ENCODE measurements around the gene PAPOLA. TPM values are rescaled to one million over a fixed set of nuclear protein-coding genes. Genes with fewer than 3 reads are reported as not detected.

Gene PAPOLA
- total RNA-seq, 1 experiment from 2014 or later: 125 TPM

DNA sequence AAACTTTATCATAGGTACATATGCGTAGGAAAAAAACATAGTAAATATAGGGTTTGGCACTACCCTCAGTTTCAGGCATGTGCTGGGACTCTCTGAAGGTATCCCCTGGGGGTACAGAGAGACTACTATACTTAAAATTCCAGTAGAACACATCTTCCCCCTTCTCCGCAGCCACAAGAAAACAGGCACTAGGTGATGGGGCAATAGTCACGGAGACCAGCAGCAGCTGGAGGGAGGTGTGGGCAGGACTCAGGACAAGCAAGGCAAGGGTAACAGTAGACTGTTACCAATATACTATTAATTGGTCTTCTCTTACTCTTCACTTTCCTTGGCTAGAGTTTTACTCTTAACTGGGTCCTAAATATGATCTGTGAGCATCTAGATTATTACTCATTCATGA, 4.6 kb upstream of the PAPOLA start:
- ATAC-seq (no peak), DNase-seq (ENCODE audit: low read depth, low spot score) (no peak)
- POLR2A ChIA-PET: no interaction called here
- Histone ChIP-seq H3K4me3 (ENCODE audit: low read depth in 2 of 2, low read length in 2 of 2) (no peak overlapping the region), H3K27me3 (ENCODE audit: control insufficient read depth, insufficient read depth, low read length) (no peaks in the 10 kb centered on the region), H3K4me1 (ENCODE audit: control insufficient read depth, insufficient read depth, low read length) (peaks cover 4% of the 10 kb centered on the region; the same call in 1 of the 2 replicates), H3K36me3 (ENCODE audit: control insufficient read depth, insufficient read depth, low read length) (no peaks in the 10 kb centered on the region; the same call in 1 of the 2 replicates), H3K9me3 (ENCODE audit: control insufficient read depth, insufficient read depth, low read depth, low read length) (no peaks in the 10 kb centered on the region), H3K27ac (ENCODE audit: low read length) (no peak overlapping the region)
- in situ Hi-C loops (cut with HindIII; ENCODE audit: low pct_unique_long_range_greater_than_20kb, low sequenced_read_pairs) (no loop called here), intact Hi-C loops (cut with micrococcal nuclease; ENCODE audit: unreplicated experiment) (no loop called here)
- no peak for TF ChIP-seq TCF7L2 (IDR thresholded peaks at IDR 0.05; ENCODE audit: low read depth, low read length)
- no peak for TF ChIP-seq SIN3A (IDR thresholded peaks at IDR 0.05; ENCODE audit: borderline replicate concordance, insufficient read depth, low read depth, low read length)
- TF ChIP-seq, protein P1, sequence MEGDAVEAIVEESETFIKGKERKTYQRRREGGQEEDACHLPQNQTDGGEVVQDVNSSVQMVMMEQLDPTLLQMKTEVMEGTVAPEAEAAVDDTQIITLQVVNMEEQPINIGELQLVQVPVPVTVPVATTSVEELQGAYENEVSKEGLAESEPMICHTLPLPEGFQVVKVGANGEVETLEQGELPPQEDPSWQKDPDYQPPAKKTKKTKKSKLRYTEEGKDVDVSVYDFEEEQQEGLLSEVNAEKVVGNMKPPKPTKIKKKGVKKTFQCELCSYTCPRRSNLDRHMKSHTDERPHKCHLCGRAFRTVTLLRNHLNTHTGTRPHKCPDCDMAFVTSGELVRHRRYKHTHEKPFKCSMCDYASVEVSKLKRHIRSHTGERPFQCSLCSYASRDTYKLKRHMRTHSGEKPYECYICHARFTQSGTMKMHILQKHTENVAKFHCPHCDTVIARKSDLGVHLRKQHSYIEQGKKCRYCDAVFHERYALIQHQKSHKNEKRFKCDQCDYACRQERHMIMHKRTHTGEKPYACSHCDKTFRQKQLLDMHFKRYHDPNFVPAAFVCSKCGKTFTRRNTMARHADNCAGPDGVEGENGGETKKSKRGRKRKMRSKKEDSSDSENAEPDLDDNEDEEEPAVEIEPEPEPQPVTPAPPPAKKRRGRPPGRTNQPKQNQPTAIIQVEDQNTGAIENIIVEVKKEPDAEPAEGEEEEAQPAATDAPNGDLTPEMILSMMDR (IDR thresholded peaks at IDR 0.05): no peak
- TF ChIP-seq POLR2AphosphoS5 (IDR thresholded peaks at IDR 0.05; ENCODE audit: low read depth, low read length): no peak
- no peak for TF ChIP-seq REST (IDR thresholded peaks at IDR 0.05; ENCODE audit: insufficient read depth in 1 of 2, low read depth in 2 of 2, low read length in 1 of 2)
- BruUV-seq (replicated peaks): no TSS peak
- CTCF ChIA-PET: no interaction called here

DNA sequence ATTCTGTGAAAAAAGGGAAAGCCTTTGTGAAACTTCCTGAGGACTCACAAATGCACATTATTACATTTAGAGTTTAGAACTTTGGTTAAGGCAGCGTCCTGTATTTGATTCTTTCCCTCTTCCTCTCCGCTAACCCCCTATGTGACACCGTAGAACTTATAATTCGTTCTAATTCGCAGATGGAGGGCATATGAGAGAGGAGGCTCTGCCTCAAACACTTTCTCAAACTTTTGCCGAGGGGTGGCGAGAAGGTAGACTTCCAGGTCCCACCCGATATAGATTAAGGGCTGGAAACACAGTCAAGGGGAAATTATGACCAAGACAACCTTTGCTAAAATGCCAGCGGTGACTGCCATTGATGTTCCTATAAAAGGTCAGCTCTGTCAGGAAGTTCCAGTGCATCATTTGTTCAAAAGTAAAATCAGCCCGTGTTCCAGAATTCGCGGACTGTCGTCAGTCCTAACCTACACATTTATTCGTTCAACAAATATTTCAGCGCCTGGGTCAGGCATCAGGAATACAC, 904 bp upstream of the PAPOLA start:
- DNase-seq (ENCODE audit: low read depth, low spot score) (no peak), ATAC-seq (no peak)
- peak overlapping the region; percentile 57 to 87 for H3K4me3 ChIP-seq (ENCODE audit: low read depth in 2 of 2, low read length in 2 of 2)
- H3K36me3 ChIP-seq (ENCODE audit: control insufficient read depth, insufficient read depth, low read length): peaks cover 4% of the 10 kb centered on the region
- ChIA-PET CTCF (no interaction called here), POLR2A (no interaction called here)
- no peaks in the 10 kb centered on the region for H3K9me3 ChIP-seq (ENCODE audit: control insufficient read depth, insufficient read depth, low read depth, low read length)
- BruUV-seq (replicated peaks): no TSS peak
- intact Hi-C loops (cut with micrococcal nuclease; ENCODE audit: unreplicated experiment): no loop called here
- in situ Hi-C loops (cut with HindIII; ENCODE audit: low pct_unique_long_range_greater_than_20kb, low sequenced_read_pairs): no loop called here
- peaks cover 18% of the 10 kb centered on the region for H3K4me1 ChIP-seq (ENCODE audit: control insufficient read depth, insufficient read depth, low read length)
- H3K27ac ChIP-seq (ENCODE audit: low read length): peak overlapping the region; percentile 93
- H3K27me3 ChIP-seq (ENCODE audit: control insufficient read depth, insufficient read depth, low read length): no peaks in the 10 kb centered on the region
- TF ChIP-seq SIN3A (IDR thresholded peaks at IDR 0.05; ENCODE audit: borderline replicate concordance, insufficient read depth, low read depth, low read length): no peak

- ATAC-seq (peak; percentile 65), DNase-seq (ENCODE audit: low read depth, low spot score) (no peak)
- POLR2A ChIA-PET: interaction anchor here (0.6 kb wide), 1 partner anchor 397 kb away, joined by 3 read pairs; no protein-coding TSS in a partner anchor
- TF ChIP-seq SIN3A (IDR thresholded peaks at IDR 0.05; ENCODE audit: borderline replicate concordance, insufficient read depth, low read depth, low read length): no peak
- TF ChIP-seq TCF7L2 (IDR thresholded peaks at IDR 0.05; ENCODE audit: low read depth, low read length): no peak
- TF ChIP-seq REST (IDR thresholded peaks at IDR 0.05; ENCODE audit: insufficient read depth in 1 of 2, low read depth in 2 of 2, low read length in 1 of 2): no peak
- no peak for TF ChIP-seq POLR2AphosphoS5 (IDR thresholded peaks at IDR 0.05; ENCODE audit: low read depth, low read length)
- TF ChIP-seq, protein P1 (IDR thresholded peaks at IDR 0.05): no peak
- intact Hi-C loops (cut with micrococcal nuclease; ENCODE audit: unreplicated experiment) (no loop called here), in situ Hi-C loops (cut with HindIII; ENCODE audit: low pct_unique_long_range_greater_than_20kb, low sequenced_read_pairs) (no loop called here)
- Histone ChIP-seq H3K27me3 (ENCODE audit: control insufficient read depth, insufficient read depth, low read length) (no peaks in the 10 kb centered on the region), H3K27ac (ENCODE audit: low read length) (peak overlapping the region; percentile 93), H3K36me3 (ENCODE audit: control insufficient read depth, insufficient read depth, low read length) (peaks cover 4% of the 10 kb centered on the region), H3K4me3 (ENCODE audit: low read depth in 2 of 2, low read length in 2 of 2) (peak overlapping the region; percentile 57 to 87), H3K9me3 (ENCODE audit: control insufficient read depth, insufficient read depth, low read depth, low read length) (no peaks in the 10 kb centered on the region), H3K4me1 (ENCODE audit: control insufficient read depth, insufficient read depth, low read length) (peaks cover 21% of the 10 kb centered on the region)
- BruUV-seq (replicated peaks): no TSS peak
- CTCF ChIA-PET: no interaction called here
These were observed 581 bp downstream of the PAPOLA start for GRCh38 chr14:96502621-96503305.

Measured in Panc1 (cell line).